Measurements from ENCODE around the gene CEMIP. TPM values are rescaled to one million over a fixed set of nuclear protein-coding genes. Genes with fewer than 3 reads are reported as not detected.

Gene CEMIP
- total and polyA plus RNA-seq, 2 experiments from 2014 or later = 0.27 to 2.1 TPM

- H3K27me3 Mint-ChIP-seq (ENCODE audit: insufficient read depth, low read depth, poor library complexity) = peaks cover 5% of the 10 kb centered on the region
- Histone ChIP-seq H3K27ac (ENCODE audit: low read depth) (peak overlapping the region; percentile 78; the same call in 1 of the 2 replicates), H3K27me3 (ENCODE audit: insufficient read depth) (no peaks in the 10 kb centered on the region), H3F3A (replicated peaks; ENCODE audit: low read depth) (no peaks in the 10 kb centered on the region), H3K4me1 (ENCODE audit: insufficient read depth) (peaks cover 34% of the 10 kb centered on the region), H3K4me3 (no peak overlapping the region), H3K79me2 (replicated peaks; ENCODE audit: insufficient read depth) (no peaks in the 10 kb centered on the region), H3K36me3 (ENCODE audit: insufficient read depth) (no peaks in the 10 kb centered on the region), H2AFZ (no peak overlapping the region), H3K4me2 (no peak overlapping the region), H4K20me1 (replicated peaks; ENCODE audit: insufficient read depth) (no peaks in the 10 kb centered on the region), H3K9me2 (ENCODE audit: insufficient read depth) (peaks cover 8% of the 10 kb centered on the region)
- peaks cover 46% of the 10 kb centered on the region for H3K4me1 Mint-ChIP-seq
- no peak overlapping the region; the same call in 2 of the 3 replicates for H3K4me3 Mint-ChIP-seq
- H3K36me3 Mint-ChIP-seq (ENCODE audit: low read depth) = no peaks in the 10 kb centered on the region; the same call in 2 of the 3 replicates
- TF ChIP-seq ZNF462 (CRISPR knock-in tag; IDR thresholded peaks at IDR 0.05) (no peak), JUNB (IDR thresholded peaks at IDR 0.05; ENCODE audit: unreplicated experiment) (no peak), CTCF (conservative IDR thresholded peaks at IDR 0.05; ENCODE audit: low read depth in 2 of 2) (no peak), POLR2AphosphoS5 (IDR thresholded peaks at IDR 0.05; ENCODE audit: low read depth) (no peak), NANOG (IDR thresholded peaks at IDR 0.05; ENCODE audit: borderline replicate concordance) (no peak), ETS1 (IDR thresholded peaks at IDR 0.05) (no peak), EZH2phosphoT487 (IDR thresholded peaks at IDR 0.05; ENCODE audit: unreplicated experiment) (no peak), STAT1 (IDR thresholded peaks at IDR 0.05; ENCODE audit: unreplicated experiment) (no peak), ZNF114 (CRISPR knock-in tag; IDR thresholded peaks at IDR 0.05) (no peak), CREB1 (CRISPR knock-in tag; IDR thresholded peaks at IDR 0.05; ENCODE audit: low read depth) (no peak), EZH2 (IDR thresholded peaks at IDR 0.05; ENCODE audit: low read depth, unreplicated experiment) (no peak), REST (IDR thresholded peaks at IDR 0.05; ENCODE audit: unreplicated experiment) (no peak), ZNF331 (CRISPR knock-in tag; IDR thresholded peaks at IDR 0.05; ENCODE audit: low read depth) (no peak)
- H3K9me3 Mint-ChIP-seq = no peaks in the 10 kb centered on the region
- DNase-seq (ENCODE audit: low spot score) (no peak), ATAC-seq (no peak)
- peak overlapping the region; percentile 4; the same call in 1 of the 2 replicates for H3K27ac Mint-ChIP-seq
Observed at GRCh38 chr15:80831192-80831591, 52.0 kb downstream of the CEMIP start.
